ENCODE measurements around the gene SH3D19.

Gene SH3D19

DNA sequence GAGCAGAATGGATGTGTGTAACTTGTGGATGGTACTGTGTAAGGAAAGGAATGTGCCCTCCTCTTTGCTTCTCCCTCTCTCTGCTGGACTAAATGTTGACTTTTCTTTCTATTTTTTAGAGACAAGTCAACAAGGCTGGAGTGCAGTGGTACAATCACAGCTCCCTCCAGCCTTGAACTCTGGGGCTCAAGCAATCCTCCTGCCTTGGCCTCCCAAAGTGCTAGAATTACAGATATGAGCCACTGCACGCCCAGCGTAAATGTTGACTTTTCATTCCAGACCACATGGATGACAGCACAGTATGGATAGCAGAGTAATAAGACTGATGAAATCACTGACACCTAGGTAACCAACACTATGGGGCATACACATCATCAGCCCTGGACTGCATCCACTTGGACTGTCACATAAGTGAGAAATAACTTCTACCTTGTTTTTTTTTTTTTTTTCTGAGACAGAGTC, 231.1 kb downstream of the SH3D19 start:
- TF ChIP-seq TCF12 (IDR thresholded peaks at IDR 0.05; ENCODE audit: low read depth): no peak
- TF ChIP-seq TEAD4 (IDR thresholded peaks at IDR 0.05): no peak
- no peak for TF ChIP-seq EGR1 (IDR thresholded peaks at IDR 0.05)
- no peak for TF ChIP-seq YY1 (IDR thresholded peaks at IDR 0.05; ENCODE audit: low read depth)
- TF ChIP-seq CREB1 (IDR thresholded peaks at IDR 0.05; ENCODE audit: low read depth): no peak
- TF ChIP-seq CEBPB (IDR thresholded peaks at IDR 0.05): no peak
- TF ChIP-seq EP300 (IDR thresholded peaks at IDR 0.05; ENCODE audit: borderline replicate concordance): no peak
- TF ChIP-seq, protein P1, sequence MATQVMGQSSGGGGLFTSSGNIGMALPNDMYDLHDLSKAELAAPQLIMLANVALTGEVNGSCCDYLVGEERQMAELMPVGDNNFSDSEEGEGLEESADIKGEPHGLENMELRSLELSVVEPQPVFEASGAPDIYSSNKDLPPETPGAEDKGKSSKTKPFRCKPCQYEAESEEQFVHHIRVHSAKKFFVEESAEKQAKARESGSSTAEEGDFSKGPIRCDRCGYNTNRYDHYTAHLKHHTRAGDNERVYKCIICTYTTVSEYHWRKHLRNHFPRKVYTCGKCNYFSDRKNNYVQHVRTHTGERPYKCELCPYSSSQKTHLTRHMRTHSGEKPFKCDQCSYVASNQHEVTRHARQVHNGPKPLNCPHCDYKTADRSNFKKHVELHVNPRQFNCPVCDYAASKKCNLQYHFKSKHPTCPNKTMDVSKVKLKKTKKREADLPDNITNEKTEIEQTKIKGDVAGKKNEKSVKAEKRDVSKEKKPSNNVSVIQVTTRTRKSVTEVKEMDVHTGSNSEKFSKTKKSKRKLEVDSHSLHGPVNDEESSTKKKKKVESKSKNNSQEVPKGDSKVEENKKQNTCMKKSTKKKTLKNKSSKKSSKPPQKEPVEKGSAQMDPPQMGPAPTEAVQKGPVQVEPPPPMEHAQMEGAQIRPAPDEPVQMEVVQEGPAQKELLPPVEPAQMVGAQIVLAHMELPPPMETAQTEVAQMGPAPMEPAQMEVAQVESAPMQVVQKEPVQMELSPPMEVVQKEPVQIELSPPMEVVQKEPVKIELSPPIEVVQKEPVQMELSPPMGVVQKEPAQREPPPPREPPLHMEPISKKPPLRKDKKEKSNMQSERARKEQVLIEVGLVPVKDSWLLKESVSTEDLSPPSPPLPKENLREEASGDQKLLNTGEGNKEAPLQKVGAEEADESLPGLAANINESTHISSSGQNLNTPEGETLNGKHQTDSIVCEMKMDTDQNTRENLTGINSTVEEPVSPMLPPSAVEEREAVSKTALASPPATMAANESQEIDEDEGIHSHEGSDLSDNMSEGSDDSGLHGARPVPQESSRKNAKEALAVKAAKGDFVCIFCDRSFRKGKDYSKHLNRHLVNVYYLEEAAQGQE (IDR thresholded peaks at IDR 0.05; ENCODE audit: low read depth): no peak
- no peak for TF ChIP-seq RAD21 (IDR thresholded peaks at IDR 0.05; ENCODE audit: low read depth)
- TF ChIP-seq, protein P2, sequence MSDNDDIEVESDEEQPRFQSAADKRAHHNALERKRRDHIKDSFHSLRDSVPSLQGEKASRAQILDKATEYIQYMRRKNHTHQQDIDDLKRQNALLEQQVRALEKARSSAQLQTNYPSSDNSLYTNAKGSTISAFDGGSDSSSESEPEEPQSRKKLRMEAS (IDR thresholded peaks at IDR 0.05): no peak
- TF ChIP-seq ZBTB7A (IDR thresholded peaks at IDR 0.05; ENCODE audit: low read depth): no peak
- TF ChIP-seq TAF1 (IDR thresholded peaks at IDR 0.05; ENCODE audit: low read depth): no peak
- no peak for TF ChIP-seq FOXM1 (IDR thresholded peaks at IDR 0.05; ENCODE audit: borderline replicate concordance, low read depth)

DNA sequence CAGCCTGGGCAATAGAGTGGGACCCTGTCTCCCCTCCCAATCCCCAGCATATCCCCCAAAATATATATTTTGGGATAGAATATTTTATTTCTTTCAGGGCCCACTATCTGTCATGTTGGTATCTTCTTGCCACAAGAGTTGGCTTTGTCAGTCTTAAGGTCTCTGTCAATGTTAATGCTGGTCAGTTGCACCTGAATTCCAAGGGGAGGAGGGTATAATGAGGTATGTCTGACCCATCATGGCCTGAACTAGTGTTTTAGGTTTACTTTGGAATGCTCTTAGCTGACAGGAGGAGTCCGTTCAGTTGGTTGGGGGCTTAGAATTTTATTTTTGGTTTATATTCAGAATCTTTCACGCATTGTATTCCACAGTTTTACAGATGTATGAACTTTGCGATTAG, 232.2 kb downstream of the SH3D19 start:
- no peak for TF ChIP-seq EP300 (IDR thresholded peaks at IDR 0.05; ENCODE audit: borderline replicate concordance)
- TF ChIP-seq TCF12 (IDR thresholded peaks at IDR 0.05; ENCODE audit: low read depth): no peak
- TF ChIP-seq ZBTB7A (IDR thresholded peaks at IDR 0.05; ENCODE audit: low read depth): no peak
- TF ChIP-seq, protein P3, sequence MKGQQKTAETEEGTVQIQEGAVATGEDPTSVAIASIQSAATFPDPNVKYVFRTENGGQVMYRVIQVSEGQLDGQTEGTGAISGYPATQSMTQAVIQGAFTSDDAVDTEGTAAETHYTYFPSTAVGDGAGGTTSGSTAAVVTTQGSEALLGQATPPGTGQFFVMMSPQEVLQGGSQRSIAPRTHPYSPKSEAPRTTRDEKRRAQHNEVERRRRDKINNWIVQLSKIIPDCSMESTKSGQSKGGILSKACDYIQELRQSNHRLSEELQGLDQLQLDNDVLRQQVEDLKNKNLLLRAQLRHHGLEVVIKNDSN (IDR thresholded peaks at IDR 0.05): no peak
- TF ChIP-seq CEBPB (IDR thresholded peaks at IDR 0.05): no peak
- no peak for TF ChIP-seq EGR1 (IDR thresholded peaks at IDR 0.05)
- no peak for TF ChIP-seq RAD21 (IDR thresholded peaks at IDR 0.05; ENCODE audit: low read depth)
- no peak for TF ChIP-seq YY1 (IDR thresholded peaks at IDR 0.05; ENCODE audit: low read depth)
- TF ChIP-seq CREB1 (IDR thresholded peaks at IDR 0.05; ENCODE audit: low read depth): no peak
- TF ChIP-seq TEAD4 (IDR thresholded peaks at IDR 0.05): no peak
- TF ChIP-seq, protein P1 (IDR thresholded peaks at IDR 0.05; ENCODE audit: low read depth): no peak

DNA sequence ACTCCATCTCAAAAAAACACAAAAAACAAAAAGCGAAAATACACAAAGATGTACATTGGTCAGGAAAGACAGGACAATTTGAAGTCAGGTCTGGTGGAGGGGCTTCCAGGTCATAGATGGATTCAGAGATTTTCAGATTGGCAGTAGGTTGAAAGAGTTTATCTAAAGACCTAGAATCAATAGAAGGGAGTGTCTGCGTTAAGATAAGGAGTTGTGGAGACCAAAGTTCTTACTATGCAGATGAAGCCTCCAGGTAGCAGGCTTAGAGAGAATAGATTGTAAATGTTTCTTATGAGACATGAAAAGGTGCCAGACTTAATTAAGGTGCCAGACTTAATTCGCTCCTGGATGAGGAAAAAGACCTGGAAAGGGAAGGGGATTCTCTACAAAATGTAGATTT, 232.9 kb downstream of the SH3D19 start:
- TF ChIP-seq, protein P3 (IDR thresholded peaks at IDR 0.05): no peak
- TF ChIP-seq RAD21 (IDR thresholded peaks at IDR 0.05; ENCODE audit: low read depth) (no peak), TCF12 (IDR thresholded peaks at IDR 0.05; ENCODE audit: low read depth) (no peak), EGR1 (IDR thresholded peaks at IDR 0.05) (no peak), EP300 (IDR thresholded peaks at IDR 0.05; ENCODE audit: borderline replicate concordance) (no peak), FOXM1 (IDR thresholded peaks at IDR 0.05; ENCODE audit: borderline replicate concordance, low read depth) (no peak), YY1 (IDR thresholded peaks at IDR 0.05; ENCODE audit: low read depth) (no peak), CEBPB (IDR thresholded peaks at IDR 0.05) (no peak), CREB1 (IDR thresholded peaks at IDR 0.05; ENCODE audit: low read depth) (no peak), ZBTB7A (IDR thresholded peaks at IDR 0.05; ENCODE audit: low read depth) (no peak), NFIC (IDR thresholded peaks at IDR 0.05) (no peak)
- TF ChIP-seq, protein P2 (IDR thresholded peaks at IDR 0.05): no peak

DNA sequence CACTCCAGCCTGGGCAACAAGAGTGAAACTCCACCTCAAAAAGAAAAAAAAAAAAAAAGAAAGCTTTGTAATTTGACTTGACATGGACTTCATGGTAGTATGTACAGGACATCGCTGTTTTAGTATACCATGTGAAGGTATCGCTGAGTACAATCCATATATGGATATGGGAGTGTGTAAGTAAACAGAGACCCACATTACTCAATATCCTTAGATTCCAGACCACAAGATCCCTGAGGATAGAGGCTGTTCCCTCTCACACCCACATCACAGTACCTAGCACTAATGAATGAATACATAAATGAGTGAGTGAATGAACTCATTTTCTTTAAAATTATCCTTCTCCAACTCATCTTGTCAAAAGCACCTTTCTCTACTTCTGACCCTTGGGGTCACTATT, 234.4 kb downstream of the SH3D19 start:
- TF ChIP-seq, protein P3 (IDR thresholded peaks at IDR 0.05): no peak
- no peak for TF ChIP-seq ZBTB7A (IDR thresholded peaks at IDR 0.05; ENCODE audit: low read depth)

DNA sequence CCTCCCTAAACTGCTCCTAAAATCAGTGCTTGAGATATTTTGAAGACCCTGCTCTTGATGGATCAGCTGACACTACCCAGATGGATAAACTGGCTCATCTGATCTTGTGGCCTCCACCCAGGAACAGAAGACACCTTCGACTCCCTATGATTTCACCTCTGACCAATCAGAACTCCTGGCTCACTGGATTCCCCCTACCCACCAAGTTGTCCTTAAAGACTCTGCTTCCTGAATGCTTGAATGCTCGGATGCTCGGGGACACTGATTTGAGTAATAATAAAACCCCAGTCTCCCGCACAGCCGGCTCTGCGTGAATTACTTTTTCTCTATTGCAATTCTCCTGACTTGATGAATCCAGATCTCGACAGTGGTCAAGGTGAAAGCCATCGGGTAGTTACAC, 237.9 kb downstream of the SH3D19 start:
- TF ChIP-seq, protein P1 (IDR thresholded peaks at IDR 0.05; ENCODE audit: low read depth): no peak
- no peak for TF ChIP-seq YY1 (IDR thresholded peaks at IDR 0.05; ENCODE audit: low read depth)
- no peak for TF ChIP-seq ZBTB7A (IDR thresholded peaks at IDR 0.05; ENCODE audit: low read depth)
- no peak for TF ChIP-seq FOXM1 (IDR thresholded peaks at IDR 0.05; ENCODE audit: borderline replicate concordance, low read depth)
- no peak for TF ChIP-seq EGR1 (IDR thresholded peaks at IDR 0.05)
- TF ChIP-seq, protein P3 (IDR thresholded peaks at IDR 0.05): no peak
- TF ChIP-seq CEBPB (IDR thresholded peaks at IDR 0.05): no peak
- TF ChIP-seq TCF12 (IDR thresholded peaks at IDR 0.05; ENCODE audit: low read depth): no peak
- TF ChIP-seq CREB1 (IDR thresholded peaks at IDR 0.05; ENCODE audit: low read depth): no peak
- TF ChIP-seq, protein P2 (IDR thresholded peaks at IDR 0.05): no peak

All from Ishikawa (cell line).